ENCODE measurements around the gene ULBP2.
"Not testable (repeated sequence)": the region's sequence is repeated elsewhere in the genome, so short reads cannot be mapped to it uniquely, and the experiment has no call there.

The ULBP2 gene

DNA sequence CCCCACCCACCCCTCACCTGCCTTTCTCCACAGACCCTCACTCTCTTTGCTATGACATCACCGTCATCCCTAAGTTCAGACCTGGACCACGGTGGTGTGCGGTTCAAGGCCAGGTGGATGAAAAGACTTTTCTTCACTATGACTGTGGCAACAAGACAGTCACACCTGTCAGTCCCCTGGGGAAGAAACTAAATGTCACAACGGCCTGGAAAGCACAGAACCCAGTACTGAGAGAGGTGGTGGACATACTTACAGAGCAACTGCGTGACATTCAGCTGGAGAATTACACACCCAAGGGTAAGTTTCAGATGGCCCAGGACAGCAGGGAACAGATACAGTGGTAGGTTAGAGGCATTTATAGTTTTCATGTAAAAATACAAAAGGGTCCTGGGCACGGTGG lies 3.5 kb downstream of the ULBP2 start:
- FAIRE-seq; DNase-seq (ENCODE audit: extremely low spot score, insufficient read length, low read depth): not testable (repeated sequence)

DNA sequence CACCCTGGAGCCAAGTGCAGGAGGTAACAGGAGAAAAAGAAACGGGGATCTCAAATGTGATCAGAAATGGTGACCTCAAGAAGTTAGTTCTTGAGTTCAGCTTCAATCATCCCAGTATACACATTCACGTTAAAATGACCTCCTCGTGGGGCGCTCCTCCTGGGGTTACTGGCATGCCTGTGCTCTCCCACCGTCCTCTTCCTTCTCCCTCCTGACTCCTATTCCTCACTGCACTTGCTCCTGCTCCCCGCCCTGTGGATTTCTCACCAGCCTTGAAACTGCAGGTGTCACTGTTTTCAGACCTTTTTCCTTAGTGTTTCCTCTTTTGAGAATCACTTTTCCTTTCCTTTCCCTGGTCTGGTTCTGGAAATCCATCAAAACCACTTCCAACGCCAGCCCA lies 4.8 kb downstream of the ULBP2 start:
- not testable (repeated sequence) for FAIRE-seq; DNase-seq (ENCODE audit: extremely low spot score, insufficient read length, low read depth)

DNA sequence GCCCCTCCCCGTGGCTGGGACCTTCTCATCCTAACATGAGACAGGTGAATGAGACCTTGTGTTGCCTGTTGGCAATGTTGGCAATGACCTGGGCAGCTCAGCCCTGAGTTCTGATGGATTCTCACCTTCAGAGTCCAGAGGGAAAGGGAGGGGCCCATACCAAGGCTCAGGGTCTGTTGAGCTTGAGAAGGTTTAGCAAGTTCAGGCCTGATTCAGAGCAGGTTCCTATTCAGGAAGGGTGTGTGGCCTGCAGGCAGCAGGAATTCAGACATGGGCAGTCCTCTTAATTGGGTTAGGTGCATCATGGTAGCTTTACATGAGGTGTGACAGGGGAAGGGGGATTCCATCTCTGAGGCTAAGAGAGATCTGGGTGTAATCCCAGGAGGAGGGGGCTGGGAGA lies 5.7 kb downstream of the ULBP2 start:
- not testable (repeated sequence) for DNase-seq (ENCODE audit: extremely low spot score, insufficient read length, low read depth); FAIRE-seq

DNA sequence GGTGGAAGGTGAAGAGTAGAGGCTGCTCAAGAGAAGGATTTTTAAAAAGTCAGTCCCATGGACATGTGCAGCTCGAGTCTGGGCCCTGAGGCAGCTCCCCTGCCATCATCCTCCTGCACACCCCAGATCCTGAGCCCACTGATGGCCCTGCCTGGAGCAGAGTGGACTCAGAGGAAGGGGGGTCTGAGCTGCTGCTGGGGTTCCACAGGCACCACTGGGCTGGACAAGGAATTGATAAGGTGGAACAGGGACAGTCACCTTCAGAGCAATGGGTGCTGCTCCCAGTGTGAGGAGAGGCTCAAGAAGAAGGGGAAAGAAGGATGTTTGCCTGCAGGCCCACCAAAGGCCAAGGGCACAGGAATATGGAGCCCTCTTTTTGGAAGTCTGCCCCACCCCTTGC lies 6.2 kb downstream of the ULBP2 start:
- DNase-seq (ENCODE audit: extremely low spot score, insufficient read length, low read depth) (no peak), FAIRE-seq (no peak)

DNA sequence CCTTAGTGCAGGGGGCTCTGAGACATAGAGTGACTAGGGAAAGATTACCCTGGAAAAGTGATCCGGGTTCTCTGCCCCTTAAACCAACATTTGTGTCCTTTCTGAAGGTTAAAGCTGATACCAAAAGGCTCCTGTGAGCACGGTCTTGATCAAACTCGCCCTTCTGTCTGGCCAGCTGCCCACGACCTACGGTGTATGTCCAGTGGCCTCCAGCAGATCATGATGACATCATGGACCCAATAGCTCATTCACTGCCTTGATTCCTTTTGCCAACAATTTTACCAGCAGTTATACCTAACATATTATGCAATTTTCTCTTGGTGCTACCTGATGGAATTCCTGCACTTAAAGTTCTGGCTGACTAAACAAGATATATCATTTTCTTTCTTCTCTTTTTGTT lies 6.8 kb downstream of the ULBP2 start:
- FAIRE-seq (no peak), DNase-seq (ENCODE audit: extremely low spot score, insufficient read length, low read depth) (no peak)

DNA sequence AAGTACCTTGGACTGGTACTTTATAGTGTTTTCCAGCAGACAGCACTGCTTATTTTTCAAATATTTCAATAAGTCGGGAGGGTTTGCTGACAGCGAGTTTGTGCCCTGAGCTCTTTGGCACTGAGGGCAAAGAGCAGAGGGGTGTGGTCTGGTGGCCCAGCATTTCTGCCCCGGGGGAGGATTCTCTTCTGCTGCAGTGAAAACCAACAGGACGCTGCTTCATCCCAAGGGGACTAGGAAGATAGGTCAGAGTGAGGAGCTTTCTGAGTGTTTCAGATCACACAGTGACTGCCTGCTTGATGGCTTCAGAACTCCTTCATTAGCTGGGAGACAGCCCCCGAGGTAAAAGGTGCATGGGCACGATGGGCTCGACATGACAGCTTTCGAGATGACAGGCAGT lies 8.6 kb downstream of the ULBP2 start:
- FAIRE-seq (no peak), DNase-seq (ENCODE audit: extremely low spot score, insufficient read length, low read depth) (no peak)

DNA sequence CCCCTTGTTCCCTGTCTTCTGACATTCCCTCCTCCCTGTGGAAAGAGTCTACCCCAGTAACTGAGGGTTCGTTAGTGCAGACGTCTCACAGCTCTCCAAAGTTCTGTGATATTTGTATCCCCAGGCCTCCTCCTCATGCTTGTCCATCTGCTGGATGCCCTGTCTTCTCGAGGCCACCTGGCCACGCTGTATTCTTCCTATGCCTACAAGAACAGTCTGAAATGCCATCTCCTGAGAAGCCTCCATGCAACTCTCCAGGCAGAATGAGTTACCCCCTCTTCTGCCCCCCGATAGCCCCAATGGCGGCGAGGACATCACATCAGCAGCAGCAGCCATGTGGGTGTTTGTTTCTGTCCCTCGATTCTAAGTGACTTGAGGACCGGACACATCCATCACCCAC lies 9.3 kb downstream of the ULBP2 start:
- DNase-seq (ENCODE audit: extremely low spot score, insufficient read length, low read depth) (no peak), FAIRE-seq (no peak)

DNA sequence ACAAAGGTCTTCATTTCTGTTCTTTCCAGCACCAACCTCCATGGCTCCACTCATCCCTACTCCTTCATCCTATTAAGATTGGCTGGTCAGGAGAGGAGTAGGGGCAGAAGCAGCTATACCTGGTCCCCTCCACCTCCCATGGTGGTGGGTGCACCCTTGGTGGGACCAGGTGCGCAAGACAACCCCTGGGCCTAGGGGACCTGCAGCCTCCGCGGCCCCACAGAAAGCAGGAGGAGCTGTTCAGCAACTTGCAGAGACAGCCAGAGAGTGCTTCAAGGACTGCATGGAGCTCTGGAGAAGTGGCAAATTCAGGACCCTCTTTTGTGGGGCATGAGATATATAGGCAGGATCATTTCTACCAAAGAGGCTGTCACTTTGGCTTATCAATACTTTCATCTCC lies 9.8 kb downstream of the ULBP2 start:
- FAIRE-seq, result no peak
- DNase-seq (ENCODE audit: extremely low spot score, insufficient read length, low read depth), result no peak

DNA sequence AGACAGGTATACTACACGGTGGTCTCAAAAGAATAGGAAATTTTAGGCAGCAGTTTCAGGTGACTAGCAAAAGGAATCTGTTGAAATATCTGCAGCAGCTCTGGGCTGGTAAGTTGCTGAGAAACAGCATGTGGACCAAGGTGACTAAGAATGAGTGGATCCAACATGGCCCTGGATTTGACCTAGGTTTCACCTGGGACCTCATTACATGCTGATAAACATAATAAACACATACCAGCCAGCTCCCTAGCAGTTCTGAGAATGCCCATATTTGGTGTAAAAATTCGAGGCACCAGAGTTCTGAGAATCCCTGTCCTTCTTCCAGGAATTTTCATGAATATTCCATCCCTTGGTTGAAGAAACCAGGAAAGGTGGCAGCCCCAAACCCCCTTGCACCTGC lies 11.6 kb downstream of the ULBP2 start:
- not testable (repeated sequence) for FAIRE-seq; DNase-seq (ENCODE audit: extremely low spot score, insufficient read length, low read depth)

DNA sequence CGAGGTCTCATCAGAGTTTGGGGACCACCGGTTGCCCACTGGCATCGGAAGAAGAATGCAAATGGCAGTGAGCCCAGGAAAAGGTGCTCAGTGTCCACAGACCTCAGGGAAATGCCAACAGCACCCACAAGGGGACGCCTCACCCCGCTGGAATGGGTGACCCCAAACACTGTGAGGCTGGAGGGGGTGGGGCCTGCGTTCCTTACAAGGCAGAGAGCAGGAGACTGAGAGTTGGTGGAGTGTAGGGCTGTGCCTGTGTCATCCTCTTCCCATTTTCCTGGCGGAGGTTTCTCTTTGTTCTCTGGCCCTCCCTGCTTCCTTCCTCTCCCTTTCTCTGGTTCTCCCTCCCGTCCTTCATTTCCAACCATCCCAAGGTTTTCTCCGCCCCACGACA lies 12.1 kb downstream of the ULBP2 start:
- FAIRE-seq; DNase-seq (ENCODE audit: extremely low spot score, insufficient read length, low read depth): not testable (repeated sequence)

DNA sequence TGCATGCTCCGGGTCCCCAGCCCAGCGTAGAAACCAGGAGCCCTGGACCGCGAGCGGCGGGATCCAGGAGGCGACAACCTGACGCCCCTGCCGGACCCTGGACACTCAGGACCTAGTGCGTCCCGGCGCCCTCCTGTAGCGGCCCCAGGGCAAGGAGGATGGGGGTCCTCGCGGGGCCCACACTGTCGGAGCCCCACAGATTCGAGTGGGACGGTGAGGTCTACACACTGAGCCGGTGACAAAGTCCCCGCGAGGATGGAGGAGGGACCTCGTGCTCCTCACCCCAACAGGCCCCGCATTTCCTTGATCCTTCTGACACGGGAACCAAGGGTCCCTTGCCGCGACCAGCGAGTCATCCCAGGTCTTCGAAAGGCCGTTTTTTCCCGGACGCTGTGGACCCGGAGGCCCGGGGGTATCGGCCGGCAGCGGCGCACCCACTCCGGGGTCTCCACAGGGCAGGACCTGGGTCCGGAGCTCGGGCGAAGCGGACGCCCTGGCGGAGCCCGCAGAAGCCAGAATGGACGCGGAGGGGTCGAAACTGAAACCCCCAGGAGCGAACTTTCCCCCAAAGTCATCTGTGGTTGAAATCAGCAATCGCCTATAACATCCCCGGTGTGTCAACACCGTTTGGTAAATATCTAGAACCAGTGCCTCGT lies 12.6 kb downstream of the ULBP2 start:
- not testable (repeated sequence) for FAIRE-seq; DNase-seq (ENCODE audit: extremely low spot score, insufficient read length, low read depth)

DNA sequence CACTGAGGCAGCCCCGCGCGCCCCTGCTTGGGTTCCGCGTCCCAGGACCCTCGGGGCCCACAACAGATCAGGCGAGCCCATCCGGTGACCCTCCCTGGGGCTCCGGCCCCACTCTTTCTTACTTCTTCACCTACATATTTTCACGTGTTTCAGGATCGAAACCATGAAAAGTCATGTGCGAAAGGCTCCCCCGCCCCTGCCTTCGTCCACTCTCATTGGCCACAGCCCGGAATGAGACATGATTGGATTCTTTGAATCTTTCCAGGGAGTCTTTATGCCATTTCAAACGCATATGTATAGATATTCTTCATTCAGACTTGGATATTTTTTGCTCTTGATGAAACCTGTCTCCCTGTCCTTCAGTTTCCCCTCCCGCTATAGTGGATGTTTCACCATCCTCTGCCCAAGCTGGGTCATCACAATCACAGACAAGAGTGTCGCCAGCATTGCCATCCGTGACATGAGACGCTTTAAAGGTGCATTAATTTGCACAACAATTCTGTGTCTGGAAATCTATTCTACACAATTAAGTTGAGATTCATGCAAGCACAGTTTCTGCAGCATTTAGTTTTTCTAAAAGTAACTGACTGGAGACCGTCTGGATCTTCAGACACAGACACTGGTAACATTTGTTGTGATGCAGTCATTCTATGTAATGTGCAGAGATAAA lies 13.3 kb downstream of the ULBP2 start:
- not testable (repeated sequence) for FAIRE-seq; DNase-seq (ENCODE audit: extremely low spot score, insufficient read length, low read depth)

DNA sequence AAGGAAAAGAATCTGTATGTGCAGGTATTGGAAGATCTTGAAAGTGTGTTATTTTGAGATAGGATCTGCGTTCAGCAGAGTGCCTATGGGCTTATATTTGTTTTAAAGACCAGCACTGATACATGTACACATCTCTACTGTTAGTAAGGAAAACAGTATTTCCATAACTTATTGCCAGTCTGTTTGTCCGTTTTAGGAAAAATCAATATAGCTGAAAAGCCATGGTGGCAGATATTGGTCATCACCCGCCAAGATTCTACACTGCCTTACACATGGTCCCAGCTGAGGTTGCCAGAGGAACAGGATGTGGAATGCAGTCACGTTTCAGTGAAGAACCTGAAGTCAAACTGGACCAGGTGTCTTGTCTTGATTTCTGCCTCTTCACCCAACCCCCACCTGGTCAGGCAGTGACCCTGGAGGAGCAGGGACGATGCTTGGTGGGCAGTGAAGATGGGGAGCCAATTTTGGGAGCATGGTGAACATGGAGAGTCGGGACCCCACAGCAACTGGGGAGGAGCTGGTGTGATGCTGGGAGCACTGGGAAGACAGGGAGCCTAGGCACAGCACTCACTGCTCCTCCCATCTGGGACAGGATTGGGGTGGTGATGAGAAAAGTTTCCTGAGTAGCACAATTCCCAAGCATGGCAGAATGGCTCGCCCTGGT lies 14.0 kb downstream of the ULBP2 start:
- not testable (repeated sequence) for DNase-seq (ENCODE audit: extremely low spot score, insufficient read length, low read depth); FAIRE-seq

DNA sequence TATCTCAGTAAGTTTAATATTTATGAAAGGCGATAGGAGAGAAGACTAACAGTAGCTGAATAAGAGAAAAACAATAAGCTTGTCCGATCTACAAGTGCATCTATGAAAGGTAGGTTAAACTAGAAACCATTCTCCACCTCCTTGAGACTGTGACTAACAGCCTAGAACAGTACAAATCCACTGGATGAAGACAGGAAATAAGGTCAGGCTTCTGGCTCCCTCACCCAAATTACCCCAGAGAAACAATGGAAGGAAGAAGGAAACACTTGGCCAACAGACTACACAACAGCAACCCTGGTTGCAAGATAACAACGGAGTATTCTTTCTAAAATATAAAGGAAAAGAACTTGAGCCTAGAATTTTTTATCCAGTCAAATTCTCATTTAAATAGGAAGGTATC lies 16.3 kb downstream of the ULBP2 start:
- DNase-seq (ENCODE audit: extremely low spot score, insufficient read length, low read depth); FAIRE-seq: not testable (repeated sequence)

DNA sequence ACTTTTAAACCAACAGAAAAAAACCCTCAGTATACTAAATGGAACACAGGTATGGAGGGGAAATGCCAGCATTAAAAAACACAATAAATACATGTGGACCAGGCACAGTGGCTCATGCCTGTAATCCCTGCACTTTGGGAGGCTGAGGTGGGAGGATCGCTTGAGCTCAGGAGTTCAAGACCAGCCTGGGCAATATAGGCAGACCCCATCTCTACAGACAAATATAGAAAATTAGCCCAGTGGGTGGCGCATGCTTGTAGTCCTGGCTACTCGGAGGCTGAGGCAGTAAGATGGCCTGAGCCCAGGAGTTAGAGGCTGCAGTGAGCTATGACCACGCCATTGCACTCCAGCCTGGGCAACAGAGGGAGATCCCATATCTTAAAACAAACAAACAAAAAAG lies 18.0 kb downstream of the ULBP2 start:
- not testable (repeated sequence) for DNase-seq (ENCODE audit: extremely low spot score, insufficient read length, low read depth); FAIRE-seq

DNA sequence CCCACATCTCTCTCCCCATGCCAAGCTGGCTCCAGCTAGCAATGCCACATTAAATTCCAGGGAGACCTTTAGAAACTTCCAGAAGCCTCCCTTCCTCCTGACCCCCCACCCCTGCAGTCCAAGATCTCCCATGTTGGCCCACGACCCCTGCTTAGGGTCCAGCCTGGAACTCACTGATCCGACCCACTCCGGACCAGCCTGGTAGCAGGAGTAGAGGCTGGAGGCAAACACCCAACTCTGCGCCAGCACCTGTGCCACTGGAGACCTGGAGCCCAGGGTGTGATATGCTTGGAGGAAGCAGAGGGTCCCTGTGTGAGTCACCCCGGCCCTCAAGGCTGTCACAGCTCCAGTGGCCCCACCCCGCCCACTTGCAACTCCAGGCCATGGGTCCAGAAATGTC lies 18.7 kb downstream of the ULBP2 start:
- DNase-seq (ENCODE audit: extremely low spot score, insufficient read length, low read depth), result no peak
- FAIRE-seq, result no peak

DNA sequence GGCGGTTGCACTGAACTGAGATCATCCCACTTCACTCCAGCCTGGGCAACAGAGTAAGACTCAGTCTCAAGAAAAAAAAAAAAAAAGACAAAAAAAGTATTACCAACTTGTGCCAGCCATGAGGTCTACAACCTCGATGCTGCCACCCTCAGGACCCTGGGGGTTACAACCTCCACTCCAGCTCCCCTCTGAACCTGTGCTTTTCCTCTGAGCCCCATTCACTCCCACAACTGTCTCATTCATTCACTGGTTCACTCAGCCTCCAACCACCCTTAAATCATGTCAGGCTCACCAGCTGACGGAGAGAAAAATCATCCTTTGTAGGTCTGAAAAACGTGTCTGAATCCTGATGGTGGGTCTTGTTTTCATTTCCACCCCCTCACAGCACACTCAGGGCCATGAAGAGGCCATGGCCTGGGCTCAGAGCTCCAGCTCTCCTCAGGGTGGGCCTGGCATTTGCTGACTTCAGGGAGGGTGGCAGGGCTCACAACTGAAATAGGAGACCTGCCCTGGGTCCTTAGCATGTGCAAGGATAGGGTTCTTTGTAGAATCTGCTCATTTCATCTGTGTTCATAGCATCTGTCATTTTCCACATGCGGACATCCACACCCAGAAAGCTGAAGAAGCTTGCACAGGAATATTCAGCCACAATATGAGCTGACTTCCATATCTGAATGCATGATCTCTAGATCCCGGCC lies 20.1 kb downstream of the ULBP2 start:
- no peak for FAIRE-seq
- DNase-seq (ENCODE audit: extremely low spot score, insufficient read length, low read depth), result no peak

DNA sequence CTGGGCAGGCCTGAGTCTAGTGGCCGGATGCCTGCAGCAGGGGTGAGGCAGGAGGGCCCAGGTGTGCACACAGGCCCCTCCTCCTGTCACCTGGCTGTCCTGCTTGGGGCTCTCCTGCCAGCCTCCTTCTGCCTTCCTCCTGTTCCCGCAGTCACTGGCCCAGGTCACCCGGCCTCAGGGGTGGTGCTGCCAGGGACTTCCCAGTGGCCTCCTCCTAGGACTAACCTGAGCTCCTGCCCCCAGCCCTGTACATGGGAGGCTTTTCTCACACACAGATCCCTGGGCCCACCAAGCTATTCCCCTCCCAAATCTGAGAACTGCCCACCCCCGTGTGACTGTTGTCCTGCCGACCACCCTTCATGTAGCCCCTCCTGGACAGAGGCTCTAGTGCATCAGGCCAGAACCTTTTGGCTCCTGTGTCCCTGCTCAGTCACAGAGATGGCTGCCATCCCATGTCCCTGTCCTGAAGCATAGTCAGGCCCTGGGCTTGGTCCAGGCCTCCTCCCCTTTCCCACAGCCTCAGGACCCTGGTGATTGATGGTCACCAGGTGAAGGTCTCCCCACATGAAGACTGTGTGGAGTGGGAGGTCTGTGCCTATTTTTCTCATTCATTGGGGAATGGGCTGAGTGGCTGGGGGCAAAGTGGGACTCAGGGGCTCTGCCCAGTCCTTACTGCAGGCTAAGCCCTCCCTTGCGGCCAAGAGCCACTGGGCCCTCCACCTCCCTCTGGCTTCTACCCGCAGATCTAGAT lies 20.8 kb downstream of the ULBP2 start:
- DNase-seq (ENCODE audit: extremely low spot score, insufficient read length, low read depth) (no peak), FAIRE-seq (no peak)

DNA sequence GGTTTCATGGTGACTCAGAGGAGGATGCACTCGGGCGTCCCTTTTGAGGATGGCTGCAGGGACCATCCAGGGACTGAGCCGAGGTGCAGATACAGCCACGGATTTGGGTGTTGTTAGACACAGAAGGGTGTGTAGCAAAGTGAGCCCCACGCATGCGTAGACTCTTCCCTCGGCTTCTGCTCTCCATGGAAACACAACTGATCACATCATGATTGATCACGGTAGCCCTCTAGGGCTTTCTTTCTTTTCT lies 21.3 kb downstream of the ULBP2 start:
- FAIRE-seq (no peak), DNase-seq (ENCODE audit: extremely low spot score, insufficient read length, low read depth) (no peak)
